SK-N-SH treated with all-trans-retinoic acid at 6 μM for 48 hours (cell line): ENCODE measurements around the gene LRRC23.

Experiments used
- ATAC-seq: fragments of 200-7000 bp; cut with Tn5 transposase; 3 replicates; pipeline ENCODE4 v1.9.1; 2020; ENCODE audit warnings: mild to moderate bottlenecking, moderate library complexity
- ARNTL ChIP-seq: fragments of 450-650 bp; formaldehyde crosslinking; IDR thresholded peaks from 2 replicates; pipeline ENCODE4 v1.5.0; 2020; ENCODE audit warnings: low read depth, mild to moderate bottlenecking, moderate library complexity, borderline replicate concordance
- BACH2 ChIP-seq: fragments of 250-450 bp; sonication (Bioruptor Pico); IDR thresholded peaks from 2 replicates; pipeline ENCODE4 v1.9.0; 2021; ENCODE audit warnings: mild to moderate bottlenecking, borderline replicate concordance
- CSDC2 ChIP-seq: fragments of 250-450 bp; sonication (Bioruptor Pico); IDR thresholded peaks from 2 replicates; pipeline ENCODE4 v1.5.0; 2020; ENCODE audit warnings: mild to moderate bottlenecking, moderate library complexity
- CSRNP3 ChIP-seq: fragments of 250-450 bp; sonication (Bioruptor Pico); IDR thresholded peaks from 2 replicates; pipeline ENCODE4 v1.5.1; 2021; ENCODE audit warnings: mild to moderate bottlenecking, moderate library complexity
- GLIS3 ChIP-seq: fragments of 250-450 bp; sonication (Bioruptor Pico); IDR thresholded peaks from 2 replicates; pipeline ENCODE4 v1.5.0; 2020; ENCODE audit warnings: mild to moderate bottlenecking, moderate library complexity
- ISL1 ChIP-seq: fragments of 250-450 bp; sonication (Bioruptor Pico); IDR thresholded peaks from 2 replicates; pipeline ENCODE4 v2.1.2; 2022; ENCODE audit warnings: mild to moderate bottlenecking, moderate library complexity
- OSR1 ChIP-seq: fragments of 250-450 bp; sonication (Bioruptor Pico); IDR thresholded peaks from 2 replicates; pipeline ENCODE4 v1.8.0; 2022; ENCODE audit warnings: moderate library complexity, mild to moderate bottlenecking, inconsistent platforms
- PATZ1 ChIP-seq: fragments of 250-450 bp; sonication (Bioruptor Pico); IDR thresholded peaks from 2 replicates; pipeline ENCODE4 v1.8.0; 2020; ENCODE audit warnings: mild to moderate bottlenecking, moderate library complexity, borderline replicate concordance
- PPARA ChIP-seq: fragments of 250-450 bp; sonication (Bioruptor Pico); IDR thresholded peaks from 2 replicates; pipeline ENCODE4 v1.5.0; 2020; ENCODE audit warnings: mild to moderate bottlenecking, borderline replicate concordance
- SNAI2 ChIP-seq: fragments of 250-450 bp; sonication (Bioruptor Pico); IDR thresholded peaks from 2 replicates; pipeline ENCODE4 v1.5.0; 2020; ENCODE audit warnings: mild to moderate bottlenecking, moderate library complexity
- TCF4 ChIP-seq: fragments of 250-450 bp; sonication (Bioruptor Pico); IDR thresholded peaks from 2 replicates; pipeline ENCODE4 v1.8.0; 2021; ENCODE audit warnings: mild to moderate bottlenecking, moderate library complexity, borderline replicate concordance
- TOX ChIP-seq: fragments of 250-450 bp; sonication (Bioruptor Pico); IDR thresholded peaks from 2 replicates; pipeline ENCODE4 v1.8.0; 2021; ENCODE audit warnings: mild to moderate bottlenecking, moderate library complexity, borderline replicate concordance
- TSHZ2 ChIP-seq: fragments of 250-450 bp; sonication (Bioruptor Pico); IDR thresholded peaks from 2 replicates; pipeline ENCODE4 v1.5.0; 2020; ENCODE audit warnings: mild to moderate bottlenecking, moderate library complexity
- ZC3H10 ChIP-seq: fragments of 250-450 bp; sonication (Bioruptor Pico); IDR thresholded peaks from 2 replicates; pipeline ENCODE4 v1.5.1; 2021; ENCODE audit warnings: mild to moderate bottlenecking, moderate library complexity
- ZFP3 ChIP-seq: fragments of 250-450 bp; sonication (Bioruptor Pico); IDR thresholded peaks from 2 replicates; pipeline ENCODE4 v1.5.0; 2020; ENCODE audit warnings: mild to moderate bottlenecking, moderate library complexity
- ZFP30 ChIP-seq: fragments of 450-650 bp; formaldehyde crosslinking; IDR thresholded peaks from 2 replicates; pipeline ENCODE4 v1.5.0; 2022; ENCODE audit warnings: mild to moderate bottlenecking, moderate library complexity
- ZNF565 ChIP-seq: fragments of 450-650 bp; formaldehyde crosslinking; conservative IDR thresholded peaks from 2 replicates; pipeline ENCODE4 v1.5.0; 2020; ENCODE audit warnings: low read depth, mild to moderate bottlenecking, moderate library complexity
- ZNF70 ChIP-seq: fragments of 450-650 bp; formaldehyde crosslinking; IDR thresholded peaks from 2 replicates; pipeline ENCODE4 v1.5.0; 2020; ENCODE audit warnings: mild to moderate bottlenecking, moderate library complexity
- TF ChIP-seq, protein P1 (sequence below): fragments of 250-450 bp; sonication (Bioruptor Pico); IDR thresholded peaks from 2 replicates; pipeline ENCODE4 v1.5.1; 2020; ENCODE audit warnings: low read depth, mild to moderate bottlenecking, moderate library complexity
- TF ChIP-seq, protein P2 (sequence below): fragments of 250-450 bp; sonication (Bioruptor Pico); IDR thresholded peaks from 2 replicates; pipeline ENCODE4 v1.8.0; 2021; ENCODE audit warnings: low read depth, mild to moderate bottlenecking, moderate library complexity, borderline replicate concordance

The LRRC23 gene

DNA sequence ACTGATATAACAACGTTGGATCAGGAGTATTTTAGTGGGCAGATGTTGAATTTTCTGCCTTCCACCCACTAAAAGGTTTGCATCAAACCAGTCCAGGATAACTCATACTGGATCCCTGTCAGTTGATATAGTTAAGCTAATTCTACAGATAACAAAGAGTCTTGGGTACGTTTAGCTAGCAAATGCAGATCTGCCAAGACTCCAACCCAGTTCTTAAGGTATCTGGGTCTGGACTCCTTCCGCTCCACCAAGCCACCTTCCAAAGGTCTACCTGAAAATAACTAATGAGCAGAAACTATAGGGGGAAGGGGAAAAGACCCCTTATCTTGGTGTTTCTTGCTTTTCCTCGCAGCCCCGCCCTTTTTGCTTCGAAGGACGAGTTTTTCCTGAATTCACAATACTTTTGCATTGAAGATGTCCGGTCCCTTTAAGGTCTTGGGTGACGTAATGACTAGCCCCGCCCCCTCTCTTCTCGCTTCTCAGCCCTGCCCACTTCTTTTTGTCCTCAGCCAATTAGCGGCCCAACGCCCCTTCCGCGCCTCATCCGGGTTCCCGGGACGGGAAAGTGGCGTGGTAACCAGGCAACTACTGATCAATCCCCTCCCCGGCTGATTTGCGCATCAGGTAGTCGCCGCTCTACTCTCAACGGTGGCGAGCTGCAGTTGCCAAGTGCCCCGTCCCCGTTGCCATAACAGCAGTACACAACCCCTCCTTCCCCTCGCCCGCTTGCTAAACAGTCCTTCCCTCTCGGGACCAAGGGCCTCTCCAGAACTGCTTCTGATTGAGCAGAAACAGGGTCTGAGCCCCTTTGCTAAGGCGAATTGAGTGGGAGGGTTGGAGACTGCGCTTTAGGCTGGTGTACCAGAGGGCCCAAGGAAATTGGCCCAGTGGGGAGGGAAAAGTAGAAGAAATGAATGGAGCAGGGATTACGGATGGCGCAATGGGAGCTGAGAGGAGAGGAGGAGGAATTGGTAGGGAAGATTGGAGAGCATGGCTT is at the start of gene LRRC23:
Gene LRRC23 (plus strand): TSS at position 543 of the 997 bp plus-strand sequence. CDS start 812 bp downstream, outside the sequence.
- no peak for TF ChIP-seq ZC3H10 (CRISPR knock-in tag)
- no peak for TF ChIP-seq OSR1
- no peak for TF ChIP-seq PPARA (CRISPR knock-in tag)
- TF ChIP-seq, all 23 proteins: peak for 0
- ATAC-seq = peak; percentile 97

GRCh38 chr12:6855322-6855721 is 49.3 kb upstream of the LRRC23 start:
- ATAC-seq = no peak
- no peak for TF ChIP-seq TCF4 (CRISPR knock-in tag)
- TF ChIP-seq, protein P1, sequence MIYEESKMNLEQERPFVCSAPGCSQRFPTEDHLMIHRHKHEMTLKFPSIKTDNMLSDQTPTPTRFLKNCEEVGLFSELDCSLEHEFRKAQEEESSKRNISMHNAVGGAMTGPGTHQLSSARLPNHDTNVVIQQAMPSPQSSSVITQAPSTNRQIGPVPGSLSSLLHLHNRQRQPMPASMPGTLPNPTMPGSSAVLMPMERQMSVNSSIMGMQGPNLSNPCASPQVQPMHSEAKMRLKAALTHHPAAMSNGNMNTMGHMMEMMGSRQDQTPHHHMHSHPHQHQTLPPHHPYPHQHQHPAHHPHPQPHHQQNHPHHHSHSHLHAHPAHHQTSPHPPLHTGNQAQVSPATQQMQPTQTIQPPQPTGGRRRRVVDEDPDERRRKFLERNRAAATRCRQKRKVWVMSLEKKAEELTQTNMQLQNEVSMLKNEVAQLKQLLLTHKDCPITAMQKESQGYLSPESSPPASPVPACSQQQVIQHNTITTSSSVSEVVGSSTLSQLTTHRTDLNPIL (CRISPR knock-in tag) = no peak
- no peak for TF ChIP-seq PATZ1 (CRISPR knock-in tag)
- no peak for TF ChIP-seq CSDC2 (CRISPR knock-in tag)
- TF ChIP-seq ARNTL (CRISPR knock-in tag) = no peak
- no peak for TF ChIP-seq SNAI2

- no peak for ATAC-seq
- no peak for TF ChIP-seq ZNF565
- no peak for TF ChIP-seq ZFP3 (CRISPR knock-in tag)
- no peak for TF ChIP-seq SNAI2
- TF ChIP-seq ISL1 (CRISPR knock-in tag) = no peak
- no peak for TF ChIP-seq GLIS3 (CRISPR knock-in tag)
- TF ChIP-seq, protein P2, sequence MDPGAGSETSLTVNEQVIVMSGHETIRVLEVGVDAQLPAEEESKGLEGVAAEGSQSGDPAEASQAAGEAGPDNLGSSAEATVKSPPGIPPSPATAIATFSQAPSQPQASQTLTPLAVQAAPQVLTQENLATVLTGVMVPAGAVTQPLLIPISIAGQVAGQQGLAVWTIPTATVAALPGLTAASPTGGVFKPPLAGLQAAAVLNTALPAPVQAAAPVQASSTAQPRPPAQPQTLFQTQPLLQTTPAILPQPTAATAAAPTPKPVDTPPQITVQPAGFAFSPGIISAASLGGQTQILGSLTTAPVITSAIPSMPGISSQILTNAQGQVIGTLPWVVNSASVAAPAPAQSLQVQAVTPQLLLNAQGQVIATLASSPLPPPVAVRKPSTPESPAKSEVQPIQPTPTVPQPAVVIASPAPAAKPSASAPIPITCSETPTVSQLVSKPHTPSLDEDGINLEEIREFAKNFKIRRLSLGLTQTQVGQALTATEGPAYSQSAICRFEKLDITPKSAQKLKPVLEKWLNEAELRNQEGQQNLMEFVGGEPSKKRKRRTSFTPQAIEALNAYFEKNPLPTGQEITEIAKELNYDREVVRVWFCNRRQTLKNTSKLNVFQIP = no peak
- no peak for TF ChIP-seq ZNF70 (CRISPR knock-in tag)
- TF ChIP-seq BACH2 (CRISPR knock-in tag) = no peak
- no peak for TF ChIP-seq CSDC2 (CRISPR knock-in tag)
- TF ChIP-seq PATZ1 (CRISPR knock-in tag) = no peak
- no peak for TF ChIP-seq TOX (CRISPR knock-in tag)
- TF ChIP-seq ZFP30 = no peak
- no peak for TF ChIP-seq TCF4 (CRISPR knock-in tag)
- TF ChIP-seq OSR1 = no peak
- no peak for TF ChIP-seq CSRNP3 (CRISPR knock-in tag)
- no peak for TF ChIP-seq TSHZ2 (CRISPR knock-in tag)
Observed at GRCh38 chr12:6858799-6859198, 45.8 kb upstream of the LRRC23 start.
